ENCODE results near the gene ADAP2.
A peak's percentile ranks its signal among the peaks of the same experiment; 100 is the strongest.
"Not testable (repeated sequence)": the region's sequence is repeated elsewhere in the genome, so short reads cannot be mapped to it uniquely, and the experiment has no call there.

The ADAP2 gene

GRCh38 chr17:30970831-30971567, 49.3 kb downstream of the ADAP2 start, which contains the start of gene RNF135:
TSS of gene RNF135 (plus strand) at chr17:30971039. CDS start at chr17:30971074, 35 bp downstream.
- DNase-seq = peak; percentile 53 to 57

- DNase-seq = no peak
Measured at GRCh38 chr17:30975042-30975820, 53.5 kb downstream of the ADAP2 start.

- DNase-seq = not testable (repeated sequence)
Measured at GRCh38 chr17:30979919-30980318, 58.2 kb downstream of the ADAP2 start.

- no peak for DNase-seq
Measured at GRCh38 chr17:30981531-30982519, 60.1 kb downstream of the ADAP2 start.

- no peak for DNase-seq
Measured at GRCh38 chr17:30982855-30983254, 61.1 kb downstream of the ADAP2 start.

- DNase-seq = no peak
Measured at GRCh38 chr17:30990458-30990857, 68.7 kb downstream of the ADAP2 start.

GRCh38 chr17:30992551-30992950, 70.8 kb downstream of the ADAP2 start:
- DNase-seq = no peak

GRCh38 chr17:30995347-30995746, 73.6 kb downstream of the ADAP2 start:
- DNase-seq = no peak

GRCh38 chr17:30996486-30996885, 74.7 kb downstream of the ADAP2 start:
- no peak for DNase-seq

GRCh38 chr17:30997270-30997669, 75.5 kb downstream of the ADAP2 start:
- DNase-seq = no peak

GRCh38 chr17:30997842-30998241, 76.1 kb downstream of the ADAP2 start:
- no peak for DNase-seq

- DNase-seq = no peak
Measured at GRCh38 chr17:31002047-31002446, 80.3 kb downstream of the ADAP2 start.

- DNase-seq = no peak
Measured at GRCh38 chr17:31003225-31003866, 81.6 kb downstream of the ADAP2 start.

GRCh38 chr17:31004160-31004559, 82.4 kb downstream of the ADAP2 start:
- no peak for DNase-seq

- DNase-seq = no peak
Measured at GRCh38 chr17:31007695-31008373, 86.1 kb downstream of the ADAP2 start.

- DNase-seq = peak; percentile 29 to 49
Measured at GRCh38 chr17:31008374-31009041, 86.8 kb downstream of the ADAP2 start.
